GM12878 (cell line): ENCODE data around the gene CYTIP. TPM values are rescaled to one million over a fixed set of nuclear protein-coding genes. Genes with fewer than 3 reads are reported as not detected.

ENCODE experiments used
- GABPA ChIP-seq: IDR thresholded peaks from 2 replicates; pipeline ENCODE4 v1.6.1; 2014; ENCODE audit warnings: antibody characterized with exemption, low read depth, mild to moderate bottlenecking, inconsistent platforms
- IKZF2 ChIP-seq, 2 experiments: fragments of 450-650 bp; IDR thresholded peaks; 2 replicates each; pipeline ENCODE4 v1.6.1; 2017; ENCODE audit warnings: mild to moderate bottlenecking in 2 of 2, moderate library complexity in 2 of 2
- IRF4 ChIP-seq: IDR thresholded peaks from 2 replicates; pipeline ENCODE4 v1.6.1; 2011; ENCODE audit warnings: low read depth, low read length
- JUNB ChIP-seq: IDR thresholded peaks from 2 replicates; pipeline ENCODE4 v1.6.1; 2016; ENCODE audit warnings: antibody characterized with exemption, mild to moderate bottlenecking
- NFIC ChIP-seq: IDR thresholded peaks from 2 replicates; pipeline ENCODE4 v1.6.1; 2012; ENCODE audit warnings: low read depth, mild to moderate bottlenecking, inconsistent platforms, low read length, moderate library complexity
- NFYA ChIP-seq: IDR thresholded peaks from 2 replicates; pipeline ENCODE4 v1.6.1; 2011; ENCODE audit warnings: low read depth, mild to moderate bottlenecking, low read length, improper control_type of control experiment, borderline replicate concordance
- POLR2AphosphoS5 ChIP-seq: IDR thresholded peaks from 2 replicates; pipeline ENCODE4 v1.6.1; 2011; ENCODE audit warnings: mild to moderate bottlenecking, low read length, inconsistent platforms
- SIN3A ChIP-seq: IDR thresholded peaks from 2 replicates; pipeline ENCODE4 v1.6.1; 2012; ENCODE audit warnings: low read depth, low read length, improper control_type of control experiment
- ZNF687 ChIP-seq: fragments of 450-650 bp; IDR thresholded peaks from 2 replicates; pipeline ENCODE4 v1.6.1; 2017; ENCODE audit warnings: mild to moderate bottlenecking, moderate library complexity
- polyA plus RNA-seq, 11 experiments: library from polyadenylated mRNA; depleted of rRNA in 4 of 11; unstranded in 6 of 11; stranded (reverse) in 5 of 11; fragments of >200 nt; fragmentation: Nextera tagmentation in 4 of 11; fragmentation: Illumina TruSeq in 1 of 11; extraction: Ambion mirVana in 4 of 11; extraction: Trizol in 1 of 11; gene quantifications; 1 replicate in 1 of 11; 2 replicates in 10 of 11; pipeline versions ENCODE4 v1.2.1 to v1.2.3, GENCODE V29; 2011 to 2016; ENCODE audit warnings: inconsistent platforms in 2 of 11, missing spikeins in 2 of 11, low read depth in 1 of 11
- total RNA-seq, 4 experiments: library from RNA; depleted of rRNA in 3 of 4; stranded (reverse); fragments of >200 nt in 3 of 4; fragmentation: Illumina TruSeq in 1 of 4; extraction: Trizol in 1 of 4; gene quantifications; 2 replicates each; pipeline versions ENCODE4 v1.2.1 to v1.2.3, GENCODE V29; 2013 to 2021
- TF ChIP-seq, protein P1 (sequence below): IDR thresholded peaks from 2 replicates; pipeline ENCODE4 v1.6.1; 2011; ENCODE audit warnings: borderline replicate concordance, low read depth, mild to moderate bottlenecking, moderate library complexity, mixed read lengths, low read length; ENCODE audit not compliant: insufficient read depth; ENCODE audit errors: extremely low read length
- TF ChIP-seq, protein P2 (sequence below): IDR thresholded peaks from 2 replicates; pipeline ENCODE4 v1.6.1; 2012; ENCODE audit warnings: low read length, inconsistent platforms

The CYTIP gene
- total and polyA plus RNA-seq, 10 of the 15 experiments (the other 5 are each of a cell fraction or from before 2014, with no cell fraction given), result 55.1 to 178 (median 73.4) TPM

GRCh38 chr2:157439824-157440186, 4.1 kb downstream of the CYTIP start (continued):
- peak; percentile 26; the same call in 1 of the 2 replicates for TF ChIP-seq POLR2AphosphoS5
- 0 out of 2 replicates have a peak, but pooled peaks have one; percentile 15 for TF ChIP-seq SIN3A
- TF ChIP-seq ZNF687, result peak; percentile 67
- peak; percentile 46 for TF ChIP-seq JUNB
- peak; percentile 54; the same call in 1 of the 2 replicates for TF ChIP-seq IRF4
- 0 out of 2 replicates have a peak, but pooled peaks have one; percentile 5 for TF ChIP-seq NFIC
- TF ChIP-seq, protein P1, sequence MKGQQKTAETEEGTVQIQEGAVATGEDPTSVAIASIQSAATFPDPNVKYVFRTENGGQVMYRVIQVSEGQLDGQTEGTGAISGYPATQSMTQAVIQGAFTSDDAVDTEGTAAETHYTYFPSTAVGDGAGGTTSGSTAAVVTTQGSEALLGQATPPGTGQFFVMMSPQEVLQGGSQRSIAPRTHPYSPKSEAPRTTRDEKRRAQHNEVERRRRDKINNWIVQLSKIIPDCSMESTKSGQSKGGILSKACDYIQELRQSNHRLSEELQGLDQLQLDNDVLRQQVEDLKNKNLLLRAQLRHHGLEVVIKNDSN, result no peak
- peak; percentile 42; the same call in 1 of the 2 replicates for TF ChIP-seq GABPA
- TF ChIP-seq NFYA, result no peak
- TF ChIP-seq IKZF2 (IDR thresholded peaks at IDR 0.05), result peak in 1 of 2 experiments; percentile 38; a peak in 1 of 4 replicates
- TF ChIP-seq, protein P2, sequence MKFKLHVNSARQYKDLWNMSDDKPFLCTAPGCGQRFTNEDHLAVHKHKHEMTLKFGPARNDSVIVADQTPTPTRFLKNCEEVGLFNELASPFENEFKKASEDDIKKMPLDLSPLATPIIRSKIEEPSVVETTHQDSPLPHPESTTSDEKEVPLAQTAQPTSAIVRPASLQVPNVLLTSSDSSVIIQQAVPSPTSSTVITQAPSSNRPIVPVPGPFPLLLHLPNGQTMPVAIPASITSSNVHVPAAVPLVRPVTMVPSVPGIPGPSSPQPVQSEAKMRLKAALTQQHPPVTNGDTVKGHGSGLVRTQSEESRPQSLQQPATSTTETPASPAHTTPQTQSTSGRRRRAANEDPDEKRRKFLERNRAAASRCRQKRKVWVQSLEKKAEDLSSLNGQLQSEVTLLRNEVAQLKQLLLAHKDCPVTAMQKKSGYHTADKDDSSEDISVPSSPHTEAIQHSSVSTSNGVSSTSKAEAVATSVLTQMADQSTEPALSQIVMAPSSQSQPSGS, result peak; percentile 62
